Fibroblast of skin of right quadriceps (primary cell): Measurements from ENCODE around the gene GOLGA6D.
"Not testable (repeated sequence)": the region's sequence is repeated elsewhere in the genome, so short reads cannot be mapped to it uniquely, and the experiment has no call there.

Experiments used
- DNase-seq: peaks from one replicate; pipeline ENCODE4 v3.0.0-alpha.2; 2013

Gene GOLGA6D, protein sequence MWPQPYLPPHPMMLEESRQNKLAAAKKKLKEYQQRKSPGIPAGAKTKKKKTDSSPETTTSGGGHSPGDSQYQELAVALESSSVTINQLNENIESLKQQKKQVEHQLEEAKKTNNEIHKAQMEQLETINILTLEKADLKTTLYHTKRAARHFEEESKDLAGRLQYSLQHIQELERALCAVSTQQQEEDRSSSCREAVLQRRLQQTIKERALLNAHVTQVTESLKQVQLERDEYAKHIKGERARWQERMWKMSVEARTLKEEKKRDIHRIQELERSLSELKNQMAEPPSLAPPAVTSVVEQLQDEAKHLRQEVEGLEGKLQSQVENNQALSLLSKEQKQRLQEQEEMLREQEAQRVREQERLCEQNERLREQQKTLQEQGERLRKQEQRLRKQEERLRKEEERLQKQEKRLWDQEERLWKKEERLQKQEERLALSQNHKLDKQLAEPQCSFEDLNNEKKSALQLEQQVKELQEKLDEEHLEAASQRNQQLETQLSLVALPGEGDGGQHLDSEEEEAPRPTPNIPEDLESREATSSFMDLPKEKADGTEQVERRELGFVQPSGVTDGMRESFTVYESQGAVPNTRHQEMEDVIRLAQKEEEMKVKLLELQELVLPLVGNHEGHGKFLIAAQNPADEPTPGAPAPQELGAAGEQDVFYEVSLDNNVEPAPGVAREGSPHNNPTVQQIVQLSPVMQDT

GRCh38 chr15:75282572-75282971 is at the start of gene GOLGA6D:
Gene GOLGA6D, plus strand, starts transcription at chr15:75282835. Its CDS starts 41 bp downstream, at chr15:75282876.
- DNase-seq: not testable (repeated sequence)

DNA sequence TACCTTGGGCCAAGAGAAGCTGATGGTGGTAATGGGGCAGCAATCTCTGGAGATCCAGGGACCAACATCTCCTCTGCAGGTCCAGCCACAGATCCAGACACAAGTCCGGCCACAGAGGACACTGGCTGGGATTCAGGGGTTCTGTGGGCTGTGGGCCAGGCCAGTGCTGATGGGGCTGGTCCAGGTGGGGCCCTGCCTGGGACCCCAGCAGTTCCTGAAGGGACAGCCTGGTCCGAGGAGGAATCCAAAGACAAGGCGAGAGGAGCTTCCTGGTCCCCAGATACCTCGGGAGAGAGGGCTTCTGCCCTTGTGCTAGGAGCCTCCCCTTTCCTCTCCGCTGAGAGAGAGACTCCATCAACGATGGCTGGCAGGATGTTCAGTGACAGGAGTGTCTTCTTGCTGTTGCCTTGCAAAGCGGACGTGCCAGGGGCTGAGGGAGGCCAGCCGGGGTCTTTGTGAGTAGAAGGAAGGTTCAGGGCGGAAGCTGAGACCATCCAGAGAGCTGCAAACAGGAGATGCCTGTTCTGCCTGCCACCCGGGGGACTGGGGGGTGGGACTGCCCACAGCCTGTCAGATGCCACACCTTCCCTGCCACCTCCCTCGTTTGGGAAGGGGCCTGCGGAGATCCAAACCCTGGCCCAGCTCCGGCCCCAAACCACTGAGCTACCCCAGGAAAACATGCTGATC is 49.0 kb upstream of the GOLGA6D start:
- no peak for DNase-seq

DNA sequence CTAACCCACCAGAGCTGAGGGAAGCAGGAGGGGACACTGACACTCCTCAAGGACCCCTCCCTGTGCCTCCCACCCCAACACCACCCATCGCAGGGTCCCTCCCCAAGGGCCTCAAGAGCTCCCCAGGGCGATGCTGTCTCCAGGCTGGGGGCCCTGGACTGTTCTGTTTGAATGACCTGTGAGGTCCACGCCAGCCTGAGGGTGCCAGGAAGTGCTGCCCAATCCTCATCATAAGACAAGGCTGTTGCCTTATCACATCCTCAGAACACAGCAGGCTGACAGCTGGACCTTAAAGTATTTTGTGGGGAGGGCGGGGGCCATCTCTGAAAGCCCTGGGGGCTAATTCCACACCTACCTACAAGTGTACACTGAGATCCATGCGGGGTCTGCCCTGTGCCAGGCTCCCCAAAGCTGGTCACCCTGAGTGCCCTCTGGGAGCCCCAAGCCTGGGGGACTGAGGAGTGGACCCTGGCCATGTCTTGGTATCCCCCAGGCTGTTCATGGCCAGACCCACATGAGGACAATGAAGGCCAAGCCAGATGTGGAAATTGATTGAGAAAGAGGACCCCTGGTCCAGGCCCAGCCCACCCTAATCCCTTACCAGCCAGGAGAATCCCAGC is 48.3 kb upstream of the GOLGA6D start:
- no peak for DNase-seq

GRCh38 chr15:75235051-75235673 is 47.5 kb upstream of the GOLGA6D start:
- no peak for DNase-seq

DNA sequence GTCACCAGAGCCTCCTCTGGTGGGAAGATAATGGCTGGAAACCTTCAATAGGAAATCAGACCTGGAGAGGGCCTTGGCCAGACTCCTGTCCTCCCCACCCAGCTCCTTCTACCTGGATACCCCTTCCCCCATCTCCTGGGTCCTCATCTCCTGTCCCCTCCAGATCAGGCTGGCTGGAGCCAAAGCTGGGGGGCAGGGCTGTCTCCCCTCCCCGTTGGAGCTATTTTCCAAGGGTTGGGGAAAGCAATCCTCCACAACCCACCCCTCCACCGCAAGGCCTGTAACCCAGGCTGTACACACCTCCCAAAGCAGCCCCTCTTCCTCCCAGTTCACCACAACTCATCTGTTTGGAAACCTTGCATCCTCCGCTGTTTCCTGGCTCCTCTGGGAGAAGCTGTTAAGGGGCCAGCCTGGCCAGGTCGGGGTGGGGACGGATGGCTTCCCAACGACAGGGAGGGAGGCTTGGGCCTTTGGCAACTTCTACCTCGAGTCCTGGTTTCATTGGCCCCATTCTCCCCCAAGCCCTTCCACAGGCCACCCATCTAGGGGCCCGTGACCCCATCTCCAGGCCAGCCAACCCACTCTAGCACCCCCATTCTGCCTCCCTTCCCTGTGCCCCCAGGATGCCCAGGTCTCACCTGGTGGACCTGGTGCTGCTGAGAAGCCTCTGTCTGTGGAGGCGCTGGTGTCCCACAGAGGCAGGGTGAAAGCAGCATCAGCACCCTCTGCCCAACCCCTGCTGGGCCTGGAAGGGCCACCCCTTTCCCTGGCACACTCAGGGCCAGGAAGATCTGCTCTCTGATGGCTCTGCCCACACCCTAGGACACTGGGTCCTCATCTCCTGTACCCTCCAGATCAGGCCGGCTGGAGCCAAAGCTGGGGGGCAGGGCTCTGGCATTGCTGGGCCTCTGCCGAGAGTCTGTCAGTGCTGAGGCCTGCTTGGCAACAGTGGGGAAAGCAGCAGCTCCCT is 46.6 kb upstream of the GOLGA6D start:
- DNase-seq: no peak

DNA sequence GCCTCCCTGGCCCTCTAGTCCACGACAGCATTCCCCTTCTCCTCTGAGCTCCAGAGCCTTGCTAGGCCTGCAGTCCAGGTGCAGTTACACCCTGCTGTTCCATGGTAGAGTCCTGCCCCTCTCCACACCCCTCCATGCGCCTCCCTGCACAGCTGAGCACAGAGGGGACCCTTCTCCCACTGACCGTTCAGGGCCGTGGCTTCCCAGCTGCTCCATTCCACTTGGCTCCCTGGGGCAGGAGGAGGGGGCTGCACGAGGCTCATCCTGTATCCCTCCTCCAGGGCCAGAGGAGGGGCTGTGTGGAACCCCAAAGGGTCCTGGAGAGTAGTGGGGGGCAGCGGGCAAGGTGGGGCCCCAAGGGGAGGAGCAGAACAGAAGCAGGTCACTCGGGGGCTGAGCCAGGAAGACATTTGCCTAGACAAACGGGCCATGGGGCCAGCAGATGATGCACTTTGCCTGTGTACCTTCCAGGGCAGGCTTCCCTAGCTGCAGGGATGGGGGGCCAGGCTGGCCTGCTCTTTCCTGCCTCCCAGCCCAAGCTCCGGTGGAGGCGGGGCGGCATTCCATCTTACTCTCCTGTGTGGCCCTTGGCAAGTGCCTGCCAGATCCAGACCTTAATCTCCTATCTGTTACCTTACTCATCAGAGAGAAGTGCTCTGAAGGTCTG is 45.2 kb upstream of the GOLGA6D start:
- no peak for DNase-seq

DNA sequence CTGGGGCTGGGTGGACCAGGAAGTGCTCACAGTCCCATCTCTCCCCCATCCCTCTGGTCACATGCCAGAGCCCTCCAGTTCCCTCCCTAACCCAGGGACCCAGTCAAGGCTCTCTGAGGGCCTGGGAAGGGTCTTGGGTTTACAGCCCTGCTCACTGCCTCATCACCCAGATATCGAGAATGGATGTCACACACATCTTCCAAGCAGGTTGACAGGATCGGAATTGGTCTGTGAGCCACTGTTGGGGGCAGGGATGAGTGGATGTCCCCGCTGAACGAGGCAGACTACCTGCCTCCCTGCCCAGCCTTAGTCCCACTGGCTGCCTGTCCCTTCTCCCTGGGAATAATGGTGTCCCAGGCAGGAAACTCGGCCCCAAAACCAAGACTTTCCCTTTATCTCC is 44.5 kb upstream of the GOLGA6D start:
- DNase-seq: no peak

DNA sequence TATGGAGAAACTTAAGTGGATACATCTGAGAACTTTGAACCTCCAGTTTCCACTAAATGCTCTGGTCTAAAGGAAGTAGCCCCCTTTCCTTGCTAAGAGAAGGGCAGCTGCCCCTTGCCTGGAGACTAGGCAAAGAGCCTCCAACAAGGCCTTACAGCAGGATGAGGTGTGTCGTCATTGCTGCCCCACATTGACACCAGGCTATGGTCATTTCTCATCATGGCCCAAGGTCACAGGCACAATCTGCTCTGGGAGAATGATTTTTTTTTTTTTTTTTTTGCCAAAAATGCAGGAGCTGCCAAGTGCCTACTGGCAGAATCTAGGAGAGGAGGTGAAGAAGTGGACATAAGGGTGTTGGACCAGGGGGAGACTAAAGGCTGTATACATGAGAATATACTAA is 36.9 kb upstream of the GOLGA6D start:
- not testable (repeated sequence) for DNase-seq

GRCh38 chr15:75248991-75249390 is 33.6 kb upstream of the GOLGA6D start:
- DNase-seq: not testable (repeated sequence)

DNA sequence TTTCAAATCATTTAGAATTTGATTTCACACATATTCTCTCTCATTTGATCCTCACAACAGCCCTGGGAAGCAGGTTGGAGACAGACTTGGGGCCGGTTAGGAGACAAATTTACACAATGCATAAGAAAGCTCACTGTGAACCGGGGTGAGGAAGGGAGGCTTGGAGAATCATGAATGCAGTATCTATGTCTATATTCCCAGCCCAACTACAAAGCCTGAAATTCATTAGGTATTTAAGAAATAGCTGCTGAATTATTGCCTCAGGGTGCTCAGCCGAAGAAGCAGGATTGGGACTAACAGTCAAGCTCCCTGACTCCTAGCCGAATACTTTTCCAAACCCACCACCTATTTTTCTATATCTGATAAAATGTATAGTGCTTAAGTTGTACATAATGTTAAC is 32.9 kb upstream of the GOLGA6D start:
- DNase-seq: no peak

DNA sequence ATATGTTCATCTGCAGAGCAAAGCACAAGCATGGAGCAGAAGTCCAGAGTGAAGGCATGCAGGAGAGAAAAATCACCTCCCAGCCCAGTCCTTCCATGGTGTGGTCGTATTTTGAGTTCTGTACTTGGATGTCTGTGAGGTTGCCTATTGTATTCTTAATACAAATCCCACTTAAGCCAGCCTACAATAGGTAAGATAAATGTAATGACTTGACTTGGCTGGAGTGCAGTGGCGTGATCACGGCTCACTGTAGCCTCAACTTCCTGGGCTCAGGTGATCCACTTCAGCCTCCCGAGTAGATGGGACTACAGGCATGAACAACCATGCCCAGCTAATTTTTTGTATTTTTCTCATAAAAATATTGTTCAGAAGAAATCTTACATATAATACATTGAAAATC is 31.3 kb upstream of the GOLGA6D start:
- not testable (repeated sequence) for DNase-seq

DNA sequence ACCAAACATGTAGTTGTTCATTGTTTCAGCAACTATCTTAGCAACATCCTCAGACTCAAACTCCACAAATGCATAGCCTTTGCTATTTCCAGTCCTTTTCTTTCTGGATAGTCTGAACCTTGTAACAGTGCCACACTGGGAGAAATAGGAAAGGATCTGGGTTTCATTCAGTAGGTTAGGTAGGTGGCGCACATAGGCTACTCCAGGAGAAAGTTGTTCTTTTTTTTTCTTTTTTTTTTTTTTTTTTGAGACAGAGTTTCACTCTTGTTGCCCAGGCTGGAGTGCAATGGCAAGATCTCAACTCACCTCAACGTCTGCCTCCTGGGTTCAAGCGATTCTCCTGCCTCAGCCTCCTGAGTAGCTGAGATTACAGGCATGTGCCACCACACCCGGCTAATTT is 30.4 kb upstream of the GOLGA6D start:
- DNase-seq: not testable (repeated sequence)

- not testable (repeated sequence) for DNase-seq
Measured at GRCh38 chr15:75258034-75258433, 24.6 kb upstream of the GOLGA6D start, which contains the start of gene GOLGA6C. Gene GOLGA6C, plus strand, starts transcription at chr15:75258334. Its CDS starts 265 bp downstream, at chr15:75258599.

GRCh38 chr15:75258620-75259343 is 23.9 kb upstream of the GOLGA6D start:
- DNase-seq: not testable (repeated sequence)

DNA sequence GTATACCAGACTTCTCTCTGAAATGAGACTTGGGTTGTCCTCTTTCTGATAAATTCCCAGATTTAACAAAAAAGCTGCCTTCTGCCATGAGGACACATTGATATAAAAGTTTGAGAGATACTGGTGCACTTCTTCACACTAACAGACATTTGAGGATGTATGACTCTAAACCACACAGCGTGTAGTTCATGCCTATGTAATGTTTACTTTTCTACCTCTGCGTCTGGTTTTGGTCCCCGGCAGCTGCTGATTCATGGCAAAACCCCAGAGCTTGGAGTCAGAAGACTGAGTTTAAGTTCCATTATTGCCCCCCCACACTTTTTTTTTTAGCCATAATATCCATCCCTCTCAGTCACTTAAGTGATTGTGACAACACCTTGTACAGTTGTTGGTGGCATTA is 22.8 kb upstream of the GOLGA6D start:
- not testable (repeated sequence) for DNase-seq

- not testable (repeated sequence) for DNase-seq
Measured at GRCh38 chr15:75273751-75274359, 8.8 kb upstream of the GOLGA6D start.

GRCh38 chr15:75274509-75275107 is 8.0 kb upstream of the GOLGA6D start:
- not testable (repeated sequence) for DNase-seq

DNA sequence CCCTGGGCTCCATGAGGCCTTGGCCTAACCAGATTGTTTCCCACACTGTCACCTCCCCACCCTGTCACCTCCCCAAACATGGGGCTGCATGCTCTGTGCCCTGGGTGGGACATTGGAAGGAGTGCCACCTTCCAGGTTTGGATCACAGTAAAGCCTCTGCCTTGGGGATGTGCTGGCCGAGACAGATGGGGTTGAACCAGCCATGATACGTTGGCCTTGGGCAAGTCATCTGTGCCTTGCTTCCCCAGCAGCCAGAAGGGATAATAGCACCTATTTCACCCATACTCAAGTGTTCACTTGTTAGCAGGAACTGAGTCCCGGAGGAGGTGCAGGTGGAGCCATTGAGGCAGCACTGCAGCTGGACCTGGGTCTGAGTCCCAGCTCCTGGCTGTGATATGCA is 7.0 kb upstream of the GOLGA6D start:
- not testable (repeated sequence) for DNase-seq

DNA sequence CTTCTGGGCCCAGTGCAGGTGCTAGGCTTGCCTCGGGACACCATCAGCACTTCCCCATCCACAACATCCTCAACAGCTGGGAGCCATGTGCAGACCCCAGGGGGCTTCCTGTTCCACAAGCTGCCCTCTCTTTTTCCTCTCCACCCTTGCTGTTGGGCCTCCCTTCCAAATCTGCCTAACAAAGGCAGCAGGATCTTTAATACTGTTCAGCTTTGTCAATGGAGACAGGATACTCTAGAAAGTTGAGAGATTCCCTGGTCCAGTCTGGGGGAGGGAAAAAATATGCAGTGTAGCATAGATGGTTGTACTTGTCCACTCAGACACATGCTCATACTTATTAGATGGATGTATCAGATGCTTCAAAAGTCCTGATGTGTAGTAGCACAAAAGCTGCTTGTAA is 4.1 kb upstream of the GOLGA6D start:
- DNase-seq: not testable (repeated sequence)
